GM12874 (cell line): Measurements from ENCODE around the gene SLFN5.

Source experiments
- CTCF ChIP-seq: IDR thresholded peaks from 2 replicates; pipeline ENCODE4 v1.5.1; 2011; ENCODE audit warnings: low read depth, mild to moderate bottlenecking, control low read depth, low read length, moderate library complexity; ENCODE audit not compliant: insufficient read depth

The SLFN5 gene

GRCh38 chr17:35236821-35237220 lies 6.1 kb upstream of the SLFN5 start:
- TF ChIP-seq CTCF: no peak

GRCh38 chr17:35238821-35239220 lies 4.1 kb upstream of the SLFN5 start:
- TF ChIP-seq CTCF: no peak

- TF ChIP-seq CTCF: no peak
Measured at GRCh38 chr17:35239823-35240222, 3.0 kb upstream of the SLFN5 start.

- TF ChIP-seq CTCF: no peak
Measured at GRCh38 chr17:35240861-35241260, 2.0 kb upstream of the SLFN5 start.

- no peak for TF ChIP-seq CTCF
Measured at GRCh38 chr17:35241520-35241919, 1.4 kb upstream of the SLFN5 start.

GRCh38 chr17:35242158-35242804 lies 591 bp upstream of the SLFN5 start:
- TF ChIP-seq CTCF: peak; percentile 54

GRCh38 chr17:35243561-35244340 lies 879 bp downstream of the SLFN5 start:
- no peak for TF ChIP-seq CTCF
